ENCODE results near the gene LHX4. TPM values are rescaled to one million over a fixed set of nuclear protein-coding genes. Genes with fewer than 3 reads are reported as not detected.

The LHX4 gene
- total RNA-seq, 1 donor from 2014 or later = 0.96 TPM

DNA sequence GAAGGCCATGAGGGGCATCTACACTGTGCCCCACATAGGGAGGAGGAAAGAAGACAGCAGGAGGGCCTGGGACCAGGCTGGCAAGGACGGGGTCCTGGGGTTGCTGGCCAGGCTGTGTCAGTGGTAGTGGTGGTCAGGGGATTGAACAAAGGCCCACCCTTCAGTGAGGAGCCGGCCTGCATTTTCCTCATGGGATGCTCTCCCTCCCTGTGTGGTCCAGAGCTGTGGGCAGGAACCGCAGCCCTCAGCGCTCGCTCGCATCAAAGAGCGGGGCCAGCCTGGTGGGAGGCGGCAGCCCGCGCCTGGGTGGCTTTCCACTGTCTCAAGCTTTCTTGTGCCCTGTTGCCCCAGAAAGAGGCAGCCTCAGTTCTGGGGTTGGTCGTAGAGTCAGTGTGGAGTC, 24.8 kb downstream of the LHX4 start:
- Mint-ChIP-seq H3K27me3 (ENCODE audit: low read depth) (peaks cover 22% of the 10 kb centered on the region), H3K4me3 (no peak overlapping the region), H3K36me3 (ENCODE audit: low read depth) (no peaks in the 10 kb centered on the region), H3K4me1 (peaks cover 2% of the 10 kb centered on the region), H3K27ac (ENCODE audit: unreplicated experiment) (no peak overlapping the region), H3K9me3 (no peaks in the 10 kb centered on the region)
- no peak for DNase-seq (ENCODE audit: low read depth, low spot score)
- TF ChIP-seq, protein P1, sequence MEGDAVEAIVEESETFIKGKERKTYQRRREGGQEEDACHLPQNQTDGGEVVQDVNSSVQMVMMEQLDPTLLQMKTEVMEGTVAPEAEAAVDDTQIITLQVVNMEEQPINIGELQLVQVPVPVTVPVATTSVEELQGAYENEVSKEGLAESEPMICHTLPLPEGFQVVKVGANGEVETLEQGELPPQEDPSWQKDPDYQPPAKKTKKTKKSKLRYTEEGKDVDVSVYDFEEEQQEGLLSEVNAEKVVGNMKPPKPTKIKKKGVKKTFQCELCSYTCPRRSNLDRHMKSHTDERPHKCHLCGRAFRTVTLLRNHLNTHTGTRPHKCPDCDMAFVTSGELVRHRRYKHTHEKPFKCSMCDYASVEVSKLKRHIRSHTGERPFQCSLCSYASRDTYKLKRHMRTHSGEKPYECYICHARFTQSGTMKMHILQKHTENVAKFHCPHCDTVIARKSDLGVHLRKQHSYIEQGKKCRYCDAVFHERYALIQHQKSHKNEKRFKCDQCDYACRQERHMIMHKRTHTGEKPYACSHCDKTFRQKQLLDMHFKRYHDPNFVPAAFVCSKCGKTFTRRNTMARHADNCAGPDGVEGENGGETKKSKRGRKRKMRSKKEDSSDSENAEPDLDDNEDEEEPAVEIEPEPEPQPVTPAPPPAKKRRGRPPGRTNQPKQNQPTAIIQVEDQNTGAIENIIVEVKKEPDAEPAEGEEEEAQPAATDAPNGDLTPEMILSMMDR (conservative IDR thresholded peaks at IDR 0.05) = no peak

DNA sequence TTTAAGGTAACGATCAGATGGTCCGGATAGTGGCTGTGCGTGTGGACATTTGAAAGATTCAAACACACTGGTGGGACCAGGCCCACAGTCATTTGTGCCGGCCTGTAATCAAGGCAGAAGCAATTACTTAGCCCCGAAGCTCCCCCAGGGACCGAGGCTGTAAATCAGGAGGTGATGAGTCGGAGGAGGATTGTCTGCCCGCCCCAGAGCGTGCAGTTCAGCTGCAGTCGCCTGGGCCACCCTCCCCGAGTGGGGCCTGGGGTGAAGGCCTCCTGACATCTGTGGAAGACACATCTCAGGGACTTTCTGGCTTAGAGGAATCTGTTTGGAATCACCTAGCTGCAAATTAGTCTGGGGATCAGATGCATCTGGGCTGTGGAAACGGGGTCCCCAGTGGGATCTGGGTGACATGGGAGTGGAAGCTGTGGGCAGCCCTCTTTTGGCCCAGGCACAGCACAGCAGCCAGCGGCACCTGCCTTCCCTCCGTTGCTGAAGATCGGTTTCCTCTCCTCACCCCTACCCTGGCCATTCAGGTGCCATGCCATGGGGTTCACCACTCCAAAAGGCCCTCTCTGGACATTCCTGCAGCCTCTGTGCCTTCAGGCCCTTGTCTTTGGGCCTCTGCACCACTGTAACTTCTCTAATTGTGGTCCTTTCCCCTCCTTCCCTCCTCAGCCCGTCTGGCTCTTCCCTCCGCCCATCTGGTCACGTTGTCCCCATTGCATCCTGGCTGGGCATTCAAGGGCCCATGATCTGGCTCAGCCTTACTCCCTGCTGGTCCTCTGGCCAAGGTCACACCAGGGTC, 25.7 kb downstream of the LHX4 start:
- Mint-ChIP-seq H3K36me3 (ENCODE audit: low read depth) (no peaks in the 10 kb centered on the region), H3K27me3 (ENCODE audit: low read depth) (peaks cover 25% of the 10 kb centered on the region), H3K27ac (ENCODE audit: unreplicated experiment) (peak overlapping the region; percentile 53), H3K4me1 (no peaks in the 10 kb centered on the region), H3K9me3 (no peaks in the 10 kb centered on the region), H3K4me3 (no peak overlapping the region)
- DNase-seq (ENCODE audit: low read depth, low spot score) = no peak
- TF ChIP-seq, protein P1 (conservative IDR thresholded peaks at IDR 0.05) = no peak

DNA sequence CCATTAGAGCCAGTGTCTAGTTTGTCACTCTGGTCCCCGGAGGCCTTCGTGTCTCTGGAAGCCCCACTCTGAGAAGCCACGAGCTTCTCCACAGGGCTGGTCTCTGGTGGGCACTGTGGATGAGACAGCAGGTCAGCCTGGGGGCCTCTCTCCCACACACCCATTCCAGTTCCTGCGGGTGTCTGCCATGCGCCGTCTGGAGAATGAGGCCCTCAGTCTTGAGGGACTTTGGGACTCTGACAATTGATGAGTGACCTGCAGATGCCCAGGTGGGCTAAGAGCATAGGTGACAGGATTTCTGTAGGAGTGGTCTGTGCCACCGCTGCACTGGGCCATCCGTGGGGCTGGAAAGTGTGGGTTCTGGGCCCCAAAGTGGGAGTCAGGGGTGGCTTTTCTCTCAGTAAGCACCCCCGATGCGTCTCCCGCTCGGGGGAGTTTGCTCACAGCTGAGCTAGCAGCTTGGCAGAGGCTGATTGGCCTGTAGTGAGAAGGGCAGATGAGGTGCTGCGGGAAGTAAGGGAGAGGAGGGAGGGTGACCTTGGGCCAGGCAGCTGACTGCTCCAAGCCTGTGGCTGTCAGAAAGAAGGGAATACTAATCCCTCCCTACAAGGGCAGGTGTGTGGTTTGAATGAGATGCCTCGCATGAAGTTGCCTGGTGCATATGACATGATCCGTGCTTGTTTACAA, 26.4 kb downstream of the LHX4 start:
- TF ChIP-seq, protein P1 (conservative IDR thresholded peaks at IDR 0.05) = no peak
- Mint-ChIP-seq H3K27ac (ENCODE audit: unreplicated experiment) (no peak overlapping the region), H3K27me3 (ENCODE audit: low read depth) (peaks cover 33% of the 10 kb centered on the region), H3K4me3 (no peak overlapping the region), H3K4me1 (no peaks in the 10 kb centered on the region), H3K9me3 (no peaks in the 10 kb centered on the region), H3K36me3 (ENCODE audit: low read depth) (no peaks in the 10 kb centered on the region)
- DNase-seq (ENCODE audit: low read depth, low spot score) = no peak

DNA sequence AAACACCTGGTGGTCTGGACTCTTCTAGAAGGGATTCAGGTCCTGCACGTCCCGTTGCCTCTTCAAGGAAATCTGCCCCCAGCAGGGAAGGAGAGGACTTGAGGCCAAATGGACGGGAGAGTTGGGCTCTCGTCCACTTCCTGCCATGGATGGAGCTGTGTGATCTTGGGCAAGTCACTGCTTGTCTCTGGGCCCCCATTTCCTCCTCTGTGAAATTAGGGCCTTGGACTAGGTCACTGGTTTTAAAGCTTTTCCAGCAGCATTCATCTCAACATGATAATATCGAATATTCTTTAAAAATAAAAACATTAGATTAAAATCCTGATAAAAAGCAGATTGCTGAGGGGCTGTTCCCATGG, 26.9 kb downstream of the LHX4 start:
- no peak overlapping the region for H3K4me3 Mint-ChIP-seq
- no peak overlapping the region for H3K27ac Mint-ChIP-seq (ENCODE audit: unreplicated experiment)
- H3K4me1 Mint-ChIP-seq = no peaks in the 10 kb centered on the region

DNA sequence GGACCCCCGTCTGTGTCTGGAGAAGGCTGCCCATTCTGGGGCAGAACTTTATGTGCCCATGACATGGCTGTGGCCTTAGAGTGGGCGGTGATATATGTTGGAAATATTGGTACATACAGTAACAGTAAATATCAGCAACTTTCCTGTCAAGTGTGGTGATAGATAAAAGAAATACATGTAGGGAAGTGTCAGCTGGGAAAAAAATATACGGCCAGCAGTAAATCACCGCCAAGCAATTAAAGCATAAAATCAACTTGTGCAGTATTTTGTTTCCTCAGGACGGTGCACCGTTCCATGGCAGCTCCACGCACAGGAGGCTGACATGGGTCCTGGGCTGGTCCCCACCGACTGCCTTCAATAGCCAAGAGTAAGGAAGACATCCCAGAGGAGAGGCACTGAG, 27.4 kb downstream of the LHX4 start:
- Mint-ChIP-seq H3K4me3 (no peak overlapping the region), H3K9me3 (no peaks in the 10 kb centered on the region)
- TF ChIP-seq, protein P1 (conservative IDR thresholded peaks at IDR 0.05) = no peak

More for the DNA sequence above, 26.9 kb downstream of the LHX4 start:
- Mint-ChIP-seq H3K9me3 (no peaks in the 10 kb centered on the region), H3K36me3 (ENCODE audit: low read depth) (no peaks in the 10 kb centered on the region), H3K27me3 (ENCODE audit: low read depth) (peaks cover 35% of the 10 kb centered on the region)
- TF ChIP-seq, protein P1 (conservative IDR thresholded peaks at IDR 0.05) = no peak
- no peak for DNase-seq (ENCODE audit: low read depth, low spot score)

More for the DNA sequence above, 27.4 kb downstream of the LHX4 start:
- Mint-ChIP-seq H3K4me1 (no peaks in the 10 kb centered on the region), H3K27me3 (ENCODE audit: low read depth) (peaks cover 38% of the 10 kb centered on the region), H3K27ac (ENCODE audit: unreplicated experiment) (no peak overlapping the region), H3K36me3 (ENCODE audit: low read depth) (no peaks in the 10 kb centered on the region)
- DNase-seq (ENCODE audit: low read depth, low spot score) = no peak
